K562 (cell line): ENCODE data around the gene OR2W3. TPM values are rescaled to one million over a fixed set of nuclear protein-coding genes. Genes with fewer than 3 reads are reported as not detected.

Experiments used
- ATAC-seq: fragments of 200-7000 bp; cut with Tn5 transposase; 3 replicates; pipeline ENCODE4 v1.9.1; 2020; ENCODE audit warnings: moderate library complexity
- BruUV-seq: library from RNA; stranded (reverse); fragments of 400-500 nt; replicated peaks from 2 replicates; lab custom pipeline; 2021; lab: Mats Ljungman, UMichigan
- CTCF ChIA-PET: fragments of 300-600 bp; formaldehyde crosslinking; extraction: SDS; loops from one replicate; lab custom pipeline; 2021; ENCODE audit warnings: low intra/inter-chr PET ratio; lab: Yijun Ruan, JAX
- POLR2A ChIA-PET: fragments of 300-600, 350-650 bp; sonication (Branson Sonifier 250); formaldehyde crosslinking; extraction: SDS; loops from one replicate; lab custom pipeline; 2021; ENCODE audit warnings: antibody characterized with exemption, inconsistent platforms; lab: Yijun Ruan, JAX
- DNase-seq, 4 experiments: peaks; one replicate each; pipeline versions ENCODE4 v3.0.0 to v3.0.0-alpha.2; 2011 to 2018; ENCODE audit warnings: low spot score in 3 of 4, mixed read lengths in 3 of 4; ENCODE audit errors: extremely low read depth in 1 of 4
- FAIRE-seq: peaks from 2 replicates; lab custom pipeline; 2011; peaks lifted over from hg19 to GRCh38; lab: Jason Lieb, UNC
- H2AFZ ChIP-seq: 2 replicates; pipeline ENCODE4 v1.6.0; 2011; ENCODE audit warnings: low read depth, low read length, control low read depth, inconsistent platforms
- H3K27ac ChIP-seq: fragments of 200-600 bp; 3 replicates; pipeline ENCODE4 v1.8.0; 2011; ENCODE audit warnings: low read depth, mild to moderate bottlenecking, control low read depth, inconsistent platforms, low read length, moderate library complexity, mixed read lengths; ENCODE audit errors: extremely low read depth
- H3K27me3 ChIP-seq, 2 experiments: fragments of 300-600 bp in 1 of 2; 2 replicates in 1 of 2; 3 replicates in 1 of 2; pipeline versions ENCODE4 v1.6.0 to v1.8.0; 2011; ENCODE audit warnings: inconsistent platforms in 2 of 2, low read length in 2 of 2, mild to moderate bottlenecking in 1 of 2, mixed read lengths in 1 of 2, moderate library complexity in 1 of 2; ENCODE audit not compliant: control insufficient read depth in 2 of 2, insufficient read depth in 2 of 2
- H3K36me3 ChIP-seq: fragments of 300-600 bp; 3 replicates; pipeline ENCODE4 v1.8.0; 2011; ENCODE audit warnings: mild to moderate bottlenecking, low read length, inconsistent platforms; ENCODE audit not compliant: control insufficient read depth, insufficient read depth
- H3K4me1 ChIP-seq, 2 experiments: fragments of 200-600 bp in 1 of 2; replicated peaks in 1 of 2; 2 replicates in 1 of 2; 3 replicates in 1 of 2; pipeline versions ENCODE4 v1.5.1 to v1.8.0; 2011; ENCODE audit warnings: inconsistent platforms in 2 of 2, low read length in 2 of 2, mild to moderate bottlenecking in 1 of 2, mixed read lengths in 1 of 2, moderate library complexity in 1 of 2; ENCODE audit not compliant: control insufficient read depth in 2 of 2, insufficient read depth in 2 of 2
- H3K4me2 ChIP-seq: 2 replicates; pipeline ENCODE4 v1.6.1; 2011; ENCODE audit warnings: low read length, control low read depth, inconsistent platforms, mixed read lengths; ENCODE audit not compliant: insufficient read depth
- H3K4me3 ChIP-seq: fragments of 200-600 bp; sonication (generic), shearing (Covaris generic); 2 replicates; pipeline ENCODE4 v1.5.1; 2016; ENCODE audit warnings: control low read depth, inconsistent platforms
- H3K79me2 ChIP-seq: fragments of 200-600 bp; 3 replicates; pipeline ENCODE4 v1.8.0; 2011; ENCODE audit warnings: low read length, inconsistent platforms; ENCODE audit not compliant: control insufficient read depth, insufficient read depth
- H3K9ac ChIP-seq, 2 experiments: 2 replicates each; pipeline versions ENCODE4 v1.6.0 to v1.6.1; 2011; ENCODE audit warnings: low read depth in 2 of 2, low read length in 2 of 2, control low read depth in 1 of 2, inconsistent platforms in 1 of 2, mild to moderate bottlenecking in 1 of 2, mixed read lengths in 1 of 2; ENCODE audit not compliant: insufficient read depth in 1 of 2
- H3K9me1 ChIP-seq: one replicate; pipeline ENCODE4 v1.6.0; 2011; ENCODE audit warnings: inconsistent platforms, mild to moderate bottlenecking, low read length, moderate library complexity; ENCODE audit not compliant: control insufficient read depth, insufficient read depth
- H3K9me3 ChIP-seq: replicated peaks from 2 replicates; pipeline ENCODE4 v1.5.1; 2011; ENCODE audit warnings: low read depth, low read length, inconsistent platforms; ENCODE audit not compliant: control insufficient read depth, insufficient read depth
- H4K20me1 ChIP-seq: replicated peaks from 2 replicates; pipeline ENCODE4 v1.6.1; 2011; ENCODE audit warnings: low read length, inconsistent platforms, mixed read lengths; ENCODE audit not compliant: control insufficient read depth, insufficient read depth
- GABPB1 ChIP-seq: sonication (generic); formaldehyde crosslinking; IDR thresholded peaks from 2 replicates; pipeline ENCODE4 v1.8.0; 2022; ENCODE audit warnings: mild to moderate bottlenecking, missing genetic modification reagents
- SLC30A9 ChIP-seq: fragments of 250-450 bp; sonication (Bioruptor Pico); IDR thresholded peaks from 2 replicates; pipeline ENCODE4 v1.8.0; 2022; ENCODE audit warnings: mild to moderate bottlenecking, moderate library complexity
- ZNF274 ChIP-seq: IDR thresholded peaks from 2 replicates; pipeline ENCODE4 v1.6.1; 2011; ENCODE audit warnings: low read depth, mild to moderate bottlenecking, low read length, moderate library complexity, borderline replicate concordance
- ZNF518B ChIP-seq: fragments of 250-450 bp; sonication (Bioruptor Pico); IDR thresholded peaks from 2 replicates; pipeline ENCODE4 v1.5.0; 2021; ENCODE audit warnings: mild to moderate bottlenecking, moderate library complexity
- WGBS: fragments of 100-300 bp; shearing (Covaris generic); methylation state at CpG from one replicate; pipeline ENCODE4 v1.1.6; 2016; ENCODE audit warnings: low coverage, mixed read lengths; ENCODE audit not compliant: insufficient coverage; ENCODE audit errors: missing lambda C conversion rate; 5-methylcytosine and 5-hydroxymethylcytosine counted together
- in situ Hi-C: fragments of 300-500 bp; cut with MboI; formaldehyde crosslinking; loops from 4 replicates; pipeline ENCODE4 v1.15.0; 2018; ENCODE audit warnings: inconsistent platforms, mixed read lengths
- intact Hi-C: fragments of 100-400 bp; cut with micrococcal nuclease; formaldehyde crosslinking; loops from 2 replicates; pipeline ENCODE4 v1.14.2; 2022
- polyA plus RNA-seq, 8 experiments: library from polyadenylated mRNA; depleted of rRNA in 4 of 8; stranded (reverse) in 5 of 8; unstranded in 3 of 8; fragments of >200 nt; fragmentation: Nextera tagmentation in 2 of 8; fragmentation: Illumina TruSeq in 1 of 8; extraction: Ambion mirVana in 2 of 8; extraction: Trizol in 1 of 8; gene quantifications; 2 replicates each; pipeline versions ENCODE4 v1.2.1 to v1.2.3, GENCODE V29; 2011 to 2014; ENCODE audit warnings: inconsistent platforms in 1 of 8, missing spikeins in 1 of 8
- total RNA-seq, 7 experiments: library from RNA; depleted of rRNA in 6 of 7; stranded (reverse); fragments of >200 nt in 6 of 7; fragmentation: Illumina TruSeq in 2 of 7; extraction: Trizol in 2 of 7; gene quantifications; 2 replicates each; pipeline versions ENCODE4 v1.2.1 to v1.2.3, GENCODE V29; 2011 to 2021; ENCODE audit warnings: low replicate concordance in 1 of 7
- TF ChIP-seq, protein P1 (sequence below): fragments of 450-650 bp; conservative IDR thresholded peaks from 2 replicates; pipeline ENCODE4 v1.6.1; 2016; ENCODE audit warnings: missing genetic modification characterization, low read depth, mild to moderate bottlenecking, control low read depth, missing compliant biosample characterization
- TF ChIP-seq, protein P2 (sequence below): sonication (generic); formaldehyde crosslinking; IDR thresholded peaks from 2 replicates; pipeline ENCODE4 v1.8.0; 2022; ENCODE audit warnings: mild to moderate bottlenecking, low read depth, missing genetic modification reagents
- TF ChIP-seq, protein P3 (sequence below), 2 experiments: fragments of 450-650 bp; IDR thresholded peaks; 2 replicates each; pipeline ENCODE4 v1.6.1; 2016; ENCODE audit warnings: mild to moderate bottlenecking in 2 of 2, borderline replicate concordance in 1 of 2, low read depth in 1 of 2, moderate library complexity in 1 of 2

OR2W3 gene
- total and polyA plus RNA-seq, 9 of the 15 experiments (the other 6 are each of a cell fraction or from before 2014, with no cell fraction given): 0.67 to 7.6 (median 3.7) TPM

DNA sequence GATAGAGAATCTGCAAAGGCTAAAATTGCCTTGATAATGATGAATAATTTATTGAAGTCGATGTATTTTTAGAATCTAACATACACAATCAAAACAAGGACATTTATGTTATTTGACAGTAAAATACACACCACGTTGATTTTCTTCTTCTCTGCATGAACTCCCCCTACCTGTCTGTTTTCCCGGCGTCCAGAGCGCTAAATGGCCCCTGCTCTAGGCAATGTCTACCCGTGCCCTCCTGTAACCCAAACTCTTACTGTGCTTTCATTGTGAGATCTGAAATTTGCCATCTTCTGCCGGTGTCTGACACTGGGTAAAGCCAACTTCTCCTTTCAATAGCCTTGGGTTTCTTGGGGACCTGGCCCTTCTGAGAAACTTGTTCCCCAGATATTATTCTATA lies 47.0 kb upstream of the OR2W3 start:
- H3K4me2 ChIP-seq: no peak overlapping the region
- 48% methylated on average over 7 of the region's 7 CpGs for WGBS
- FAIRE-seq: no peak
- TF ChIP-seq ZNF274 (no peak), GABPB1 (CRISPR knock-in tag) (no peak), ZNF518B (no peak), SLC30A9 (CRISPR knock-in tag) (no peak)
- TF ChIP-seq, protein P1, sequence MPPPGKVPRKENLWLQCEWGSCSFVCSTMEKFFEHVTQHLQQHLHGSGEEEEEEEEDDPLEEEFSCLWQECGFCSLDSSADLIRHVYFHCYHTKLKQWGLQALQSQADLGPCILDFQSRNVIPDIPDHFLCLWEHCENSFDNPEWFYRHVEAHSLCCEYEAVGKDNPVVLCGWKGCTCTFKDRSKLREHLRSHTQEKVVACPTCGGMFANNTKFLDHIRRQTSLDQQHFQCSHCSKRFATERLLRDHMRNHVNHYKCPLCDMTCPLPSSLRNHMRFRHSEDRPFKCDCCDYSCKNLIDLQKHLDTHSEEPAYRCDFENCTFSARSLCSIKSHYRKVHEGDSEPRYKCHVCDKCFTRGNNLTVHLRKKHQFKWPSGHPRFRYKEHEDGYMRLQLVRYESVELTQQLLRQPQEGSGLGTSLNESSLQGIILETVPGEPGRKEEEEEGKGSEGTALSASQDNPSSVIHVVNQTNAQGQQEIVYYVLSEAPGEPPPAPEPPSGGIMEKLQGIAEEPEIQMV (tag): no peak
- TF ChIP-seq, protein P2, sequence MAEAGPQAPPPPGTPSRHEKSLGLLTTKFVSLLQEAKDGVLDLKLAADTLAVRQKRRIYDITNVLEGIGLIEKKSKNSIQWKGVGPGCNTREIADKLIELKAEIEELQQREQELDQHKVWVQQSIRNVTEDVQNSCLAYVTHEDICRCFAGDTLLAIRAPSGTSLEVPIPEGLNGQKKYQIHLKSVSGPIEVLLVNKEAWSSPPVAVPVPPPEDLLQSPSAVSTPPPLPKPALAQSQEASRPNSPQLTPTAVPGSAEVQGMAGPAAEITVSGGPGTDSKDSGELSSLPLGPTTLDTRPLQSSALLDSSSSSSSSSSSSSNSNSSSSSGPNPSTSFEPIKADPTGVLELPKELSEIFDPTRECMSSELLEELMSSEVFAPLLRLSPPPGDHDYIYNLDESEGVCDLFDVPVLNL (CRISPR knock-in tag): no peak
- TF ChIP-seq, protein P3, sequence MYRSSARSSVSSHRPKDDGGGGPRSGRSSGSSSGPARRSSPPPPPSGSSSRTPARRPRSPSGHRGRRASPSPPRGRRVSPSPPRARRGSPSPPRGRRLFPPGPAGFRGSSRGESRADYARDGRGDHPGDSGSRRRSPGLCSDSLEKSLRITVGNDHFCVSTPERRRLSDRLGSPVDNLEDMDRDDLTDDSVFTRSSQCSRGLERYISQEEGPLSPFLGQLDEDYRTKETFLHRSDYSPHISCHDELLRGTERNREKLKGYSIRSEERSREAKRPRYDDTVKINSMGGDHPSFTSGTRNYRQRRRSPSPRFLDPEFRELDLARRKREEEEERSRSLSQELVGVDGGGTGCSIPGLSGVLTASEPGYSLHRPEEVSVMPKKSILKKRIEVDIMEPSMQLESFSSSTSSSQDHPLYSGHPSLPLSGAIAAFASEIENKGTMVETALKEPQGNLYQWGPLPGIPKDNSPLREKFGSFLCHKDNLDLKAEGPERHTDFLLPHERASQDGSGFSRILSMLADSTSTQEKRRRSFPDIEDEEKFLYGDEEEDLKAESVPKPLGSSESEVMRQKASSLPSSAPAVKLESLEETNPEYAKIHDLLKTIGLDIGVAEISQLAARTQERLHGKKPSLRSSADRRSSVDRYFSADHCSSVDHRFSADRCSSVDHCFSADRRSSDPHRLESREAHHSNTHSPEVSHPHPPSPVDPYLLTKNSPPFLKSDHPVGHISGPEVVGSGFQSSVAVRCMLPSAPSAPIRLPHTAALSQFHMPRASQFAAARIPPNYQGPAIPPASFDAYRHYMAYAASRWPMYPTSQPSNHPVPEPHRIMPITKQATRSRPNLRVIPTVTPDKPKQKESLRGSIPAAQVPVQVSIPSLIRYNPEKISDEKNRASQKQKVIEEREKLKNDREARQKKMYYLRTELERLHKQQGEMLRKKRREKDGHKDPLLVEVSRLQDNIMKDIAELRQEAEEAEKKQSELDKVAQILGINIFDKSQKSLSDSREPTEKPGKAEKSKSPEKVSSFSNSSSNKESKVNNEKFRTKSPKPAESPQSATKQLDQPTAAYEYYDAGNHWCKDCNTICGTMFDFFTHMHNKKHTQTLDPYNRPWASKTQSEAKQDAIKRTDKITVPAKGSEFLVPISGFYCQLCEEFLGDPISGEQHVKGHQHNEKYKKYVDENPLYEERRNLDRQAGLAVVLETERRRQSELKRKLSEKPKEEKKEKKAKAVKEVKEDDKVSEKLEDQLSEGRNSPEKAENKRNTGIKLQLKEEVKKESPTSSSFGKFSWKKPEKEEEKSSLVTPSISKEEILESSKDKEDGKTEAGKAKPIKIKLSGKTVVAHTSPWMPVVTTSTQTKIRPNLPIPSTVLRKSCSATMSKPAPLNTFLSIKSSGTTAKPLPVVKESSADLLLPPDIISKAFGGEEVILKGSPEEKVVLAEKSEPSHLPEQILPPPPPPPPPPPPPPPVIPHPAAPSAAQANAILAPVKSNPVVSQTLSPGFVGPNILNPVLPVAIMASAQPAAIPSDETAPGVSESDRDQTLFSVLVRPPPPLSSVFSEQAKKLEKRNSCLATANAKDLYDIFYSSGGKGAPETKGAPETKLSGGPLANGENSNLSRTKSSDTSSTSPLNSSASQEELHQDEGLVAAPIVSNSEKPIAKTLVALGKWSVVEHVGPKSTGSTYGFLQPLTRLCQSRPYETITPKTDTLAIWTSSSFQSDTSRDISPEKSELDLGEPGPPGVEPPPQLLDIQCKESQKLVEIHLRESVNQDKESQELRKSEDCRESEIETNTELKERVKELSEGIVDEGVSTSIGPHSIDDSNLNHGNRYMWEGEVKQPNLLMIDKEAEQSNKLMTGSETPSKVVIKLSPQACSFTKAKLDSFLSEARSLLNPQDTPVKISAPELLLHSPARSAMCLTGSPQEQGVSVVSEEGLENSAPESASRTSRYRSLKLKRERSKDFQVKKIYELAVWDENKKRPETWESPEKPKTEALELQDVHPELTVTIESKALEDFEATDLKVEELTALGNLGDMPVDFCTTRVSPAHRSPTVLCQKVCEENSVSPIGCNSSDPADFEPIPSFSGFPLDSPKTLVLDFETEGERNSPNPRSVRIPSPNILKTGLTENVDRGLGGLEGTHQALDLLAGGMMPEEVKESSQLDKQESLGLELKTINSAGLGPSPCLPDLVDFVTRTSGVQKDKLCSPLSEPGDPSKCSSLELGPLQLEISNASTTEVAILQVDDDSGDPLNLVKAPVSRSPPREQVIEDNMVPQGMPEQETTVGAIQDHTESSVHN (IDR thresholded peaks at IDR 0.05; ENCODE audit: borderline replicate concordance in 1 of 2, low read depth in 1 of 2): no peak

More for the DNA sequence above, 47.0 kb upstream of the OR2W3 start:
- intact Hi-C loops: no loop called here
- in situ Hi-C loops: no loop called here
- H2AFZ ChIP-seq: peak overlapping the region; percentile 0; the same call in 1 of the 2 replicates
- DNase-seq (no peak), ATAC-seq (no peak)
- CTCF ChIA-PET: no interaction called here
- H3K36me3 ChIP-seq: no peaks in the 10 kb centered on the region
- no peaks in the 10 kb centered on the region for H4K20me1 ChIP-seq
- no peaks in the 10 kb centered on the region for H3K79me2 ChIP-seq
- H3K27me3 ChIP-seq: no peaks in the 10 kb centered on the region; a peak in 1 of 5 replicates
- POLR2A ChIA-PET: no interaction called here
- H3K4me1 ChIP-seq: peaks cover 0 to 21% of the 10 kb centered on the region in 2 experiments; a peak in 3 of 5 replicates
- H3K4me3 ChIP-seq: no peak overlapping the region
- no peak overlapping the region for H3K9ac ChIP-seq
- no peaks in the 10 kb centered on the region for H3K9me1 ChIP-seq
- H3K27ac ChIP-seq: no peak overlapping the region
- no TSS peak for BruUV-seq
- peaks cover 3% of the 10 kb centered on the region; the same call in 1 of the 2 replicates for H3K9me3 ChIP-seq
